Stimulated activated CD4-positive, alpha-beta T cell treated with anti-CD3 and anti-CD28 coated beads, Interleukin-4, amount 100 ng/mL, for 1 hour (primary cell): ENCODE data around the gene LINGO4.
"Not testable (repeated sequence)": the region's sequence is repeated elsewhere in the genome, so short reads cannot be mapped to it uniquely, and the experiment has no call there.

ENCODE experiments used
- DNase-seq: peaks from one replicate; pipeline ENCODE4 v3.0.0-alpha.2; 2020

The LINGO4 gene

DNA sequence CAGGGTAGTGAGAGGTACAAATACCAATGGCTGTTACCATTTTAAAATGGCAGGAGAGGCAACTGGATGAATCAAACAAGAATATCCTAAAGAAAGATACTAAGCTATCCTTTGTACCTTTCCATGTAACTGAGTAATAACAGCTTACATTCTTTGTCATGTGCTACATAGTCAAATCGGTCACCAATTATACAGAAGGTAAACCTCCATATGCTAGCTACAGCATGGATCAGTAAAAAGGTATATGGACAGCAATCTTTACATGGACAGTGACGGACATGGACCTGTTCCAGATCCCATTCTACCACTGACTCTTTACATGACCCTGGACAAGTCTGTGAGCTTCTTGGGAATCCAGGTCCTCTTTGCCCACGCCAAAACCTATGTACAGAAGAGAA is 28.6 kb downstream of the LINGO4 start:
- DNase-seq, result no peak

DNA sequence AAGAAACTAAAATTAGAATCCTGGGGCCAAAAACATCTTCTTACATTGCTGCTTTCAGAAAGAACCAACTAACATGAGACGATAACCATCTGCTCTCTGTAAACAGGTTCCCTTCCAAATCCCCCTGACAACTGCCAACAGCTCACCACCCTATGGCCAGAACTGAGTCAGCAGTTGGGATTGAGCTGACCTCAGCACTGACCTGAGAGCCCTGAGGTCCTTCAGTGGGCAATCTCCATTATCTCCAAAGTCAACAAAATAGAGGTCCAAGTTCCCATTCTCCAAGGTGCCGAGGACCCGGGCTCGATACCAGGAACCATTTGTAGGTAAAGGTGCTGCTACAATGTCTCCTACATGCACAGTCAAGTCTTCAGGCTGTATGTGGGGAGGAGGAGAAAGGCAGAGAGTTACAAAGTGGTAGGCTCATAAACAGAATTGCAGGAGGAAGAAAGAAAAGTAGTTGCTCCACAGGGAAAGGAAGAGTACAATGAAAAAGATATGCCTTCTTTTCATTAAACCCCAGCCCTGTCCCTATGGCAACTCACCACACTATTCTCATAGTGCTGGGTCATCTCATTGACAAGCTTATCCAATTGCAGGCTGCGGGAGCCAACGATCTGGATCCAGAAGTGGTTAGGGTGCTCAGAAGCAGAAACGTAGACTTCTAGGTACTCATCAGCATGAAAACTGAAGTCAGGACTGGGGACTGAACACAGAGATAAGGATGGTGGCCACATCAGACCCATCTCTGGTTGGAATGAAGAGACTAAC is 29.1 kb downstream of the LINGO4 start:
- DNase-seq, result no peak

DNA sequence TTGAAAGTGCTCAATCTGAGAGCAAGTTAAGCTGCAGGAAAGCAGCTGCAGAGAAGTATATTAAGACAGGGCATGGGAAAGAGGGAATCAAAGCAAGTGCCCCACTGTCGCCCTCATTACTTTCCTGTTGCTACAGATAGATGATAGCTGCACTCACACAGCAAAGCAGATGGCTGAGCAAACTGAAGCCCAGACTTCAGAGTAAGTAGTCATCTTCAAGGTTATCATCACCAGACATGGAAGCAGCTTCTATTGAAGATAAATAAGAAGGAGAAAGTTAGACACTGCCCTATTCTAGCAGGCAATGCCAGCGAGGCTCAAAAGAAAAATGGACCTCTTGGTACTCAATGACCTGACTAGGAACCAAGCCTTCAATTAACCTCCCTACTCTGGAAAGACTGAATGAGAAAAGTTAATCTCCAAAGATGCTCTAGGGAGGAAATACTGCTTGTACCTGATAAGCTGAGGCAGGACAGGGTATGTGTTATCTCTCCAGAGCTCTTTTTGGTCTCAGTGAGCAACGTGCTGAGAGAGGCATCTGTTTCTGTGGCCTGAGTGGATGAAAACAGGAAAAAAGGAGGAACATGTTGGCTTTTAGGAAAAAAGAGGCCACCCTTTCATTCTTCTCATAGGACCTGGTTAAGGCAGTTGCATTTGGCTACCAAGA is 30.8 kb downstream of the LINGO4 start:
- DNase-seq, result no peak

DNA sequence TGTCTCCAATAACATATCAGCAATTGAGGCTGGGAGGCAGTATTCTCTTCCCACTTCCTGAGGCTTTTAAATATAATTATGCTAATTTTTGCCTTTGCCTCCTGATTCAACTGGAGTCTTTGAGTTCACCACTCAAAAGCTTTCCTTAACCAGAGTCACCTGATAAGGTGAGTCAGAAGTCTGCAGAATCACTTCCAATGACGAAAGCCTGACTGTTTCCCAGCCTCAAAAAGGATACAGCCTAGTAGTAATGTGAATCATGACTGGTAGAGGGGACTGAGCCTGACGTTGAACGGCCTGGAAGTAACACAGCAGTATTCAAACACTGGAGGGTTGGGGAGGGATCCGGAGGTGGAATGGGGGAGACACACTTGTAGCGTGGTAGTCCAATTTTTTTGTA is 31.5 kb downstream of the LINGO4 start:
- DNase-seq, result no peak

DNA sequence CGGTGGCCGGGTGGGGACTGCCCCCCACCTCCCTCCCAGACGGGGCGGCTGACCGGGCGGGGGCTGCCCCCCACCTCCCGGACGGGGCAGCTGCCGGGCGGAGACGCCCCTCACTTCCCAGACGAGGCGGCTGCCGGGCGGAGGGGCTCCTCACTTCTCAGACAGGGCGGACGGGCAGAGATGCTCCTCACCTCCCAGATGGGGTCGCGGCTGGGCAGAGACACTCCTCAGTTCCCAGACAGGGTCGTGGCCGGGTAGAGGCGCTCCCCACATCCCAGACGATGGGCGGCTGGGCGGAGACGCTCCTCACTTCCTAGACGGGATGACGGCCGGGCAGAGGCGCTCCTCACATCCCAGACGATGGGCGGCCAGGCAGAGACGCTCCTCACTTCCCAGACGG is 35.9 kb downstream of the LINGO4 start:
- not testable (repeated sequence) for DNase-seq

DNA sequence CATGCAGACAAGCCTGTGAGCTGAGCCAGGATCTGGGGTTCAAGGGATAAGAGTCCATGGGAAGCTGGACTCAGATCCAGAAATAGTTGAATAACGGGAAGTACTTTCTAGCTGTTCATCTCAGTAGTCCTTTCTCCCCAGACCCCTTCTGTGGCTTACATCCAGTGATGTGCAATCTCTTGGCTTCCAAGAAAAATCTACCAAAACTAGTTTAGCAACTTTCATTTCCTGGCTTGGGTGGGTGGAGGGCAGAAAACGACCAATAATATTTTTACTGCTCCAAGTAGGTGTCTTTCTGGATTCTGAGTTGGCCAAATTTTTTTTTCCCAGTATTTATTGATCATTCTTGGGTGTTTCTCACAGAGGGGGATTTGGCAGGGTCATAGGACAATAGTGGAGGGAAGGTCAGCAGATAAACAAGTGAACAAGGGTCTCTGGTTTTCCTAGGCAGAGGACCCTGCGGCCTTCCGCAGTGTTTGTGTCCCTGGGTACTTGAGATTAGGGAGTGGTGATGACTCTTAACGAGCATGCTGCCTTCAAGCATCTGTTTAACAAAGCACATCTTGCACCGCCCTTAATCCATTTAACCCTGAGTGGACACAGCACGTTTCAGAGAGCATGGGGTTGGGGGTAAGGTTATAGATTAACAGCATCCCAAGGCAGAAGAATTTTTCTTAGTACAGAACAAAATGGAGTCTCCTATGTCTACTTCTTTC is 36.7 kb downstream of the LINGO4 start:
- not testable (repeated sequence) for DNase-seq

DNA sequence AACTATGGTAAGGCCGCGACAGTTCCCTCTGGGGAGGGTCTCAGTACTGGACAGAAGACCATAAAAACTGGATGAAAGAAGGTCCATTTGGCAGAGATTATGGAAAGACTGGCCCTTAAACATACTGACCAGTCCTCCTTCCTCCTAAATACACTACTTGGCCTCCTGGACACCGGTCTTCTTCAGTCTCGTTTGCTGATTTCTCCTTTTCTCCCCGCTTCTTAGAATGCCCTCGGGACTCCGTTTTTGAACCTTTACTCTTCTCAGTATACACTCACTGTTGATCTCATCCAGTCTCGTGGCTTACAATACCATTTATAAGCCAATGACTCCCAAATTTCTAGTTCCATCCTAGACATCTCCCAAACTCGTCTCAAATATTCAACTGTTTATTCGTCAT is 41.2 kb downstream of the LINGO4 start:
- no peak for DNase-seq

DNA sequence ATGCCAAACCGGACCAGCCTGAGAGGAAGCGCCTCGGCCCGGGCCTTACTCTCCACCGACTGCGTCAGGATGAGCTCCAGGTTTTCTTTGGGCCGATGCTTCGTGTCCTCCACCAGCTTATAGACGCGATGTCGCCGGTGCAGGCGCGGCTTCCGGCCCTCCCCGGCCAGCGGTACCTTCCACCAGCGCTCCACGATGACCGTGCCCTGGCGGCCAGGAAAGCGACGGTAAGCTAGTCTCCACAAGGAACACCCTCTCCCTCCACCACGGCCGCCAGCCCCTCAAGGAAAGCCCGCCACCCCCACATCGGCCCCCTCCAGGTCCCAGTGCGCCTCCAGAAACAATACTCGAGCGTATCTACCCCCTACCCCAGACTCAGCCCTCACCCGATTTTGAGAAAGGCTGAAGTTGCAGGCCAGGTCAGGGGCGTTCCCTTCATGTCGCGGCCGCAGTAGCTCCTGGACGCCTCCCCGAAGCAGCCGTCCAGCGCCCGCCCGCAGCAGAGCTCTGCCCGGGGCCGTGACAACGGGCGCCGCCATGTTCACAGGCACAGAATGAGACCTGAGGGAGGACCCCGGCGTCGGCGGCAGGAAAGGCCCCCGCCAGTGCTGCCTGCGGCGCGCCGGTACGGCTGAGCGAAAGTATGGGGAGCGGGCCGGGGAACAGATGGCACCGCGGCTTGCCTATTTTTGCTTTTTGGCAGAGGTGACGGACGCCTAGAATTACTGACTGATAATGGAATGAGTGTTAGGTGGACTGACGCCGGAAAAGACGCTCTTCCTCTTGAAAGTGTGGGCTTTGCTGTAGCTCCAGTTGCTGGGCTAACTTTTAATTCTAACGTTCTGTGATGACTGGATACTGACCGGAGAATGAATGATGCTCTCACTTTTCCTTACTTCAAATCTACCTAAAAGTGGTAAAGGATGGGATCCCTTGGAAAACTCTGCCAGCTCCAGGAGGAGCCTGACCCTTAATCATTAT is 42.0 kb downstream of the LINGO4 start, which contains the start of gene MRPL9:
TSS of gene MRPL9 (minus strand) at position 556 of the 981 bp plus-strand sequence. CDS start at position 539, 17 bp downstream.
- DNase-seq, result peak; percentile 87

DNA sequence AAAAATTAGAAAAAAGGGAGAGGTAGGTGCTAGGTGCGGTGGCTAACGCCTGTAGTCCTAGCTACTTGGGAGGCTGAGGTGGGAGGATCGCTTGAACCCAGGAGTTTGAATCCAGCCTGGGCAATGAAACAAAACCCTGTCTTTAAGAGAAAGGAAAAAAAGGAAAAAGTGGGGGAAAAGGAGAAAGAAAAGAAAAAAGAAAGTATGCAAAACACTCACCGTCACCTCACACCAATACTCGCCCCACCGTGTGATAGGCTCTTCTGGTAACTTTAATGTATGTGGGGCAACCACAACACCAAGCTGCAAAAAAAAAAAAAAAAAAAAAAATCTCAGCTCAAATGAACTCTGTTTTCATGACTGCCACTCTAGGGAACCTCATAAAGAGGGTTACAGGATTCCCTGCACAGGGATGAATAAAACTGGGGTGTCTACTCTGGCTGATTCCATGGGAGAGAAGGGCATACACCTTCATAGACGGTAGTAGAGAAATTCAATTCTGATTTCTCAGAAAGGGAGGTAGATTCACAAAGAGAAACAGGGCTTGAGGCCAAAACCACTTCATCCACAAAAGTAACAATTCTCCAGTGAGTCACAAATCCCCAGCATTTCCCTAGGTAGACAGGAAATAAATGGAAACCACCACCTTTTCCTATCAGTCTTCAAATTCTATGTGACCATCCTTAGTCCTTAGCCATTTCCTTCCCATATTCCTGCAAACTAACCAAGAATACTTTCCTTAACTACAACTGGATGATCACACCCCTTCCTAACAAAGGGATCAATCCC is 44.4 kb downstream of the LINGO4 start:
- no peak for DNase-seq

DNA sequence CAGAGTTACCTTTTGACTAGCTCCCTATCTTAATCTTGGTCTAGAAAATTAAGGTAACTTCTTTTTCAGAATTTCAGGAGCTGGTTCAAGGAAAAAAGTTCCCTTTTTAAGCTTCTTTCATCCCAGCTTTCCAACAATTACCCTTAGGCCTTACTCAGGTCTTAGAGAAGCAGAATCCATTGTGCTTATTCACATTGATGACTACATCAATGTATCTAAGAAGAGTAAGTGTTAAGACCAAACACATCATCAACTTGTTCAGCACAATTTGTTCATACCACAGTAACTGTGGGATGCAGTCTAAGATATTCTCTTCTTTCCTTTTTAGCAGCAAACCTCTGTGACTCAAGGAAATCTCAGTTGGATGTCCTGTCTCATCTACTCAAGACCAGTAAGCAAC is 46.0 kb downstream of the LINGO4 start:
- no peak for DNase-seq

DNA sequence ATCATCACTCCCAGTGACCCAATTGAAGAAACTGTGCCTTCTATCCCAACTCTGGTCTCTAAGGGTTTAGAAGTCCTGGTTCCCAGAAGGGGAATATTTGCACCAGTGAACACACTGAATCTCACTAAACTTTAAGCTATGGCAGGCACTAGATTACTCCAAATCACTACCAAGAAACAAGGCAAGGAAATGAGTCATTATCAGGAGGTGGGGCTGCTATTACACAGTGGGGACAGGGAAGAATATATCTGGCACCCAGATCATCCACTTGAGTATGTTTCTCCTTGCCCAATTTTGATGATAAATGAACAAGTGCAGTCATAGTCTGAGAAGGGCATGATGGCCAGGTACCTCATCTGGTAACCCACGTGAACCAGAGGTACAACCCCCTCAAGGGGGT is 48.9 kb downstream of the LINGO4 start:
- DNase-seq, result no peak
